GF-D8 (cell line): ENCODE measurements around the gene TUBB8.
"Not testable (repeated sequence)": the region's sequence is repeated elsewhere in the genome, so short reads cannot be mapped to it uniquely, and the experiment has no call there.

ENCODE experiments used
- DNase-seq: peaks from one replicate; lab custom pipeline; 2025; lab: John Stamatoyannopoulos, UW

The TUBB8 gene

DNA sequence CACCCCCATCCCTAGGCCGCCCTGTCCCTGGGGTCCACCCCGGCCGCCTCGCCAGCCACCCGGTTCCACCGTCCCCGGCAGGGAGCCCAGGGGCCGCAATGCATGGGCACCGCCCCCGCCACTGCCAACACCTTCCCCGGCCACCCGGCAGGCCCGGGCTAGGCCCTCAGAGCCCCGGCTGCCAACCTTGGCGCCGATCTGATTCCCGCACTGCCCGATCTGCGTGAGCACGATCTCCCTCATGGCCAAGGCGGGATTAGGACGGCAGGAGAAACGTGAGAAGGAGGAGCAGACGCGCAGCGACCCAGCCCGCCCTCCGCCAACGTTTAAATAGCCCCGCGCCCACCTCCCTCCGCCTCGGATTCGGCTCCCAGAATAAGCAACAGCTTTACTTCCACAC is at the start of gene TUBB8:
Gene TUBB8, minus strand, starts transcription at position 301 of the 400 bp plus-strand sequence. Its CDS starts 58 bp downstream, at position 243.
- no peak for DNase-seq

DNA sequence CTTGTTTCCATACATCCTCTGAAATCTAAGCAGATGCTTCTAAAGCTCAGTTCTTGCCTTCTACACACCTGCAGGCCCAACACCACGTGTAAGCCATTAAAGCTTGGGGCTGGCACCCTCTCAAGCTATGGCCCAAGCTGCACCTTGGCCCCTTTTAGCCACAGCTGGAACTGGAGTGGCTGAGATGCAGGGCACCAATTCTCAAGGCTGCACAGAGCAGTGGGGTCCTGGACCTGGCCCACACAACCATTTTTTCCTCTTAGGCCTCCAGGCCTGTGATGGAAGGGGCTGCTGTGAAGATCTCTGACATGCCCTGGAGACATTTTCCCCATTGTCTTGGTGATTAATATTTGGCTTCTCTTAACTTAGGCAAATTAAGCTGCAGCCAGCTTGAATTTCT is 47.4 kb upstream of the TUBB8 start:
- DNase-seq = no peak

DNA sequence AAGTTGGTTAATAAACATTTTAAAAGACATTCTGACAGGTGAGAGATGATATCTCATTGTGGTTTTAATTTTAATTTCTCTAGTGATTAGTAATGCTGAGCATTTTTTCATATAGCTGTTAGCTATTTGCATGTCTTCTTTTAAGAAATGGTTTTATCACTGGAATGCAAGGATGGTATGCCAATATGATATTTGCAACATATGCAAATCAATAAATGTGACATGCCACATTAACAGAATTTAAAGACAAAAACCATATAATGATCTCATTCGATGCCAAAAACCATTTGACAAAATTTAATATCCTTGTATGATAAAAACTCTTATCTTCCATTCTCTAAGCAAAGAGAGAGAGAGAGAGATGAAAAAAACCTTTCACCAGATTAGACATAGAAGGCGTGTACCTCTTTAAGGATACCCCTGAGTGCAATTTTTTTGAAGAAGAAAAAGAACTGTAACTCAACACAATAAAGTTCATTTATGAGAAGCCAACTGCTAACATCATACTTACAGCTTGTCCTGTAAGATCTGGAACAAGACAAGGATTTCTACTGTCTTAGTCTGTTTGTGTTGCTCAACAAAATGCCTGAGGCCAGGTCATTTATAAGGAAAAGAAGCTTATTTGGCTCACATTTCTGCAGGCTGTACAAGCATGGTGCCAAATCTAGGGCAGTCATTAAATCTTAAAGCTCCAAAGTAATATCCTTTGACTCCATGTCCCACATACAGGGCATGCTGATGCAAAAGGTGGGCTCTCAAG is 46.4 kb upstream of the TUBB8 start:
- no peak for DNase-seq

DNA sequence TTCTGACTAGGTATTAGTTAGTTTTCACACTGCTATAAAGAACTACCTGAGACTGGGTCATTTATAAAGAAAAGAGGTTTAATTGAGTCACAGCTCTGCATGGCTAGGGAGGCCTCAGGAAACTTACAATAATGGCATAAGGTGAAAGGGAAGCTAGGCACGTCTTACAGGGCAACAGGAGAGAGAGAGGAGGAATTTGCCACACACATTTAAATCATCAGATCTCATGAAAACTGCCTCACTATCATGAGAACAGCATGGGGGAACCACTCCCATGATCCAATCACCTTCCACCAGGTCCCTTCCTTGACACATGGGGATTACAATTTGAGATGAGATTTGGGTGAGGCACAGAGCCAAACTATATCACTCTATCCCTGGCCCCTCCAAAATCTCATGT is 45.5 kb upstream of the TUBB8 start:
- DNase-seq = no peak

DNA sequence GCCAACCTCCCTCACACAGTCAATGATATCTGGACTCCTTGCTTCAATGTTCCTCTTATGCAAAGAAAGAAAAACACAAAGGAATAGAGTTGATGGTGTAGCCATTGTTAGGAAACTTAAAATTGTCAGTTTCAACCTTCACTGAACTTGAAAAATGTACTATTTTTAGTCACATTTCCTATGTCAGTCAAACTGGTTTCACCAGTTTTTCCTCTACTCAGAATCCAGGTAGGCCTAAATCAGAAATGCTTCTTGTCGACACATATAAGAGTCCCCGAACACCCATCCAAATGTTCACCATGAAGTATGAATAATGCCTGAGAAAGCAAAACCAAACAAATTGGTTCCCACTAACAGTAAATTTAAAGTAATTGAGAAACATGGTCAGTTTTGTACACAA is 43.8 kb upstream of the TUBB8 start:
- DNase-seq = no peak

DNA sequence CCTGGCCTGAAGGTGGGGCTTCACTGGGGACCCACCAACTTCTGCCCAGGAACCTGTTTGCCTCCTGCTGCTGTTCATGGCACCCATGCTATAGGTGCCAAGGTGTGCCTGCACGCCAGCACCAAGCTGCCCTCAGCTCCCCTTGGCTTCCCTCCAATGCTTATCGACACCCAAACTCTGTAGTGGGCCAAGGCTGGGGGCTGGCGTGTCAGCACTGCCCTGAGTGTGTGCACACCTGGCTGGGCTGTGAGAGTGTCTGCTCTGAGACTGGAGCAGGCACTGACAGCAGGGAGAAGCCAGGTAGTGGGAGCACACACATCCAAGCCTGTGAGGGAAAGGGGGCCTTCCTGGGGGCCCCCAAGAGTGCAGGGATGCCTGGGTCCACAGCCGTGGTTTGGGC is 43.1 kb upstream of the TUBB8 start:
- DNase-seq = no peak

DNA sequence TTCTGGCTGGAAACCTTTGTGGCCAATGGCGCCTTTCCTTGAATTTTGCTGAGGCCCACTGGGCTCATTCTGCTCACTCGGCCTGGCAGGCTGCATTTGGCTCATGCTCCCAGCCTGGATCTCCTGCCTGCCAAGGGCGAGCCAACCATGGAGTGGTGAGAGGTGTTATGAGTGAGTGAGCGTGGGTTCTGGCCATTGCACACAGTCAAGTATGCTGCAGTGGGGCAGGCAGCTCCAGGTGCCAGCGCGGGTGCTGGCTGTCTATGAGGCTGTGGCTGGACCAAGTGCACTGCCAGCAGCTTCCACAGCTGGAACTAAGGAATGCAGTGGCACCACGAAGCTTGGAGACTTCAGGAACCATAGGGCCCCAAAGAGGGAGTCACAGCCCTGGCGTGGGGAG is 42.2 kb upstream of the TUBB8 start:
- DNase-seq = no peak

DNA sequence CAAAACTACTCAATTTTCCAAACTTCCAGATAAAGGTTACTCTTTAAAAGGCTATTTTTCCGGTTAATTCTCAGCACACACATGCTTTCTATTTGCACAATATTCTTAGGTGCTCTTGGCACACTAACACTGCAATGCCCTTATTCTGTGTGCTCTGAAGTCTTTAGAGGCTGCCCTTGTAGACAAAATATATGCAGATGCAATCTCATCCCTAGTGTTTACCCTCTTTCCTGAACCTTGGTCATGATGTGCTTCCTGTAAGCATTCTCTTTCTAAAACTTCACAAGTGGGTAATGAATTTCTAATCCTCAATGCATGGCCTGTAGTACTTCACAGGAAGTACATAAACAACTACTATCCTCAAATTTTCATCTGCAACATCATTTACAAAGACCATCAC is 41.1 kb upstream of the TUBB8 start:
- no peak for DNase-seq

DNA sequence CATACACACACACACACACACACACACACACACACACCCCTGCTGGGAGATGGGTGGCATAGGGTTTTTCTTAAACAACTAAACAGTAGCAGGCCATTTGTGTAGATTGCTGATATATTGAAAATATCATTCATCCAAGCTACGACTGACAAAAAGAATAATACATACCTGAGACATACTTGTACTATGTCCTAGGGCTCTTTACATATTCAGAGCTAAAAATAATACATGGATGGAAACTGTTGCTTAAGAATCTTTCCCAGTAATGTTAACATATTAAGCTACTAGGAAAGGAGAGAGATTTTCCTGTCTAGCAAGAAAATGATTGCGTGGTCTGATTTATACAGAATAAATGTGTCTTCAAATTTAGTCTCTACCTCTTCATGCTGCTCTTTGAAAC is 40.2 kb upstream of the TUBB8 start:
- no peak for DNase-seq

DNA sequence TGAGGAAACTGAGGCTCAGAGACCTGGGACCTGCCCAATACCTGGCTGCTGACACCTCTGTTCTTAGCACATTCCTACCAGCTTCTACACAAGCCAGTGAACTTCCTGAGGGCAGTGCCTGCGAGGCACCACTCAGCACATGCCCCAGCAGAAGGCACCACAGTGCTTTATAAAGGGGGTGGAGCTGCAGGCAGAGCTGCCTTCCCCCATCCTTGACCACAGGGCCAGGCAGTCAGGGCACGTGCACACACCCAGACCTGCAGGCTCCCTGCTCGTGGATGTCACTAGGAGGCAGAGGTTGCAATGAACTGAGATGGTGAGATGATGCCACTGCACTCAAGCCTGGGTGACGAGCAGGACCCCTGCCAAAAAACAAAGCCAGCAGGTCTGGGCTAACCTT is 39.2 kb upstream of the TUBB8 start:
- DNase-seq = peak; percentile 49

DNA sequence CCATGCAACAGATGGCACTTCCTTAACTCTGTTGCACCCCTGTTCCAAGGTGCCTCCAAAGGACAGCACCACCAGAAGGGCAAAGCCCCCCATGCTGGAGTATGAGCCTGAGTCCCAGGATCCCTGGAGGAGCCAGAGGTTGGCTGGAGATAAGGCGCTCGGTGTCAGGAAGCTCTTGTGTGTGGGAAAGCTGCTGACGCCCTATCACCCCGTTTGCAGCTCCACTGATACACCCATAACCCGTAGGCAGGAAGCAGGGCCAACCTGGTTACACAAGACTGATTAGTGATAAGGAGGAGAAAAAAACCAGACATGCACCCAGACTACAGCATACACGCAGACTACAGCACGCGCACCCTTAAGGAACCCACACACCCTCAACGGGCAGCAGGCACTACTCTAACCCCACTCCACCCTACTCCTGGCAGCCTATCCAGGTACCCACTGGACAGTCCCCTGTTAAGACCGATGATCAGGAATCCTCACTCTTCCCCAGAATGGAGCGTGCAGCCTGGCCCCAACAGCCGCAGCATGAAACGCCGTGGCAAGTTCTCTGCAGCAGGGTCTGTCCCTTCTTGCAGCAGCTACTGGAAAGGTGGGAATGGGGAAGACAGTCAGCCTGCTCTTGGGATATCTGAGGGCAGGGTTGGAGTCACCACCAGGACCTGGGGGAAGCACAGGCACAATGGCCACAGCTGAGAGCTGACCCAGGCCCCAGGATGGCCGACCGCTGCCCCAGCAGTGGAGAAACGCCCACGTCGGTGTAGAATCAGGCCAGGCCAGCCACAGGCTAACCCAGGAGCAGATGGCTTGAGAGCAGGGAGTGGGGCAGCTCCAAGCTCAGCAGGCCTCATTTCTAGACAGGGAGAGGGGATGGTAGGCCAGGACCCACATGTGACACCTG is 38.3 kb upstream of the TUBB8 start:
- DNase-seq = peak; percentile 57

DNA sequence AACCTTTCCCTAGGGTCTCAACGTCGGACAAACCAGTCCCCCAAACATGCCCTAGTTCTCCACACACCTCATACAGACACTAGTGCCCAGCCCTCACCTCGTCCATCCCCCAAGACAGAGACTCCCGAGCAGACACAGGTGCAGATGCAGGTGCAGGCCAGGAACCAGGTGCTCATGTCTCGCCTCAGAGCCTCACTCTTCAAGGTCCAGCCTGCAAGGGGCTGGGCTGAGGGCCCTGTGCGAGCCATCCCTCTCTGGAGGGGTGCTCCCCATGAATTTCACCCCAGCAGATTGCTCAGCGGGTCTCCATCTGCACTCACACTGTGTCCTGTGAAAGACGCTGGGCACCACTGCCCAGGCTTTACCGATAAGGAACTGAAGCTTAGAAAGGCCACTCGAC is 36.9 kb upstream of the TUBB8 start:
- DNase-seq = no peak

DNA sequence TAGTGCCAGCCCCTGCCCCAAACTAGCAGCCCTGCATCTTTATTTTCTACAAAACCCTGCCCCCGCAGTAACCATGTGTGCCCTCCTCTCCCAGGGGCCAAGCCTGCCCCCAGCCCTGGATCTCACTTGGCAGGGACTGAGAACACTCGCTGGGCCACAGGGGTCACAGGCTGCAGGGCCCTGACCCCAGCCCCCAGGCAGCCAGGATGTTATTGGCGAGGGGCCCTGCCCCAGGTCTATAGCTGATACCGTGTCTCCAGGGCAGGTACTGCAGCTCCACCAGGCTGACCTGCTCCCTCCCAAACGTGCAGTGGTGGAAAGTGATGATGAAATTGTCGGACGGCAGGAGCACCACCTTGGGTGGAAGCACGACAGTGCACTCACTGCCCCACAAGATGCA is 35.9 kb upstream of the TUBB8 start:
- DNase-seq = no peak

DNA sequence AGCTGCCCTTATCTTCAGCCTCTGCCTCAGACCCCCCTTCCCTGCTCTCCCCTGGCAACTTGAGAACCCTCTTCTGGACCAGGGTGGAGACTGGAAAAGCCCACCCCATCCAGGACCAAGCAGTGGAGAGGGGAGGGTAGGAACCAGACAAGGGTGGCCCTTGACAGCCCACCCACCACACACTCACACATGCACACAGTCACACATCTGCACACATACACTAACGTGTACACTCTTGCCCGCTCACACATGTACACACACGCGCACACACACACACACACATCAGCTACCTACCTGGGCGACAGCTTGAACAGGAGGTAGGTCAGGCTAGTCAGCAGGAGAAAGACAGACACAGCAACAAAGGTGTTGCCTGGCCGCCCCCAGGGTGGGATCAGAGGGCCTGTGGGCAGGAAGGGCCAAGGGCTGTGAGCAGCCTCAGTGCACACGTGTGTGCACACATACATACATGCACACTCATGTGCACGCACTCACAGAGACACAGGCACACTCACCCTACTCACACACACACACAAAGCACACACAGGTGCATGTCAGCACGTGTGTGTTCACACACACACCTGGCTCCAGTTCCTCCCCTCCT is 34.9 kb upstream of the TUBB8 start:
- no peak for DNase-seq

DNA sequence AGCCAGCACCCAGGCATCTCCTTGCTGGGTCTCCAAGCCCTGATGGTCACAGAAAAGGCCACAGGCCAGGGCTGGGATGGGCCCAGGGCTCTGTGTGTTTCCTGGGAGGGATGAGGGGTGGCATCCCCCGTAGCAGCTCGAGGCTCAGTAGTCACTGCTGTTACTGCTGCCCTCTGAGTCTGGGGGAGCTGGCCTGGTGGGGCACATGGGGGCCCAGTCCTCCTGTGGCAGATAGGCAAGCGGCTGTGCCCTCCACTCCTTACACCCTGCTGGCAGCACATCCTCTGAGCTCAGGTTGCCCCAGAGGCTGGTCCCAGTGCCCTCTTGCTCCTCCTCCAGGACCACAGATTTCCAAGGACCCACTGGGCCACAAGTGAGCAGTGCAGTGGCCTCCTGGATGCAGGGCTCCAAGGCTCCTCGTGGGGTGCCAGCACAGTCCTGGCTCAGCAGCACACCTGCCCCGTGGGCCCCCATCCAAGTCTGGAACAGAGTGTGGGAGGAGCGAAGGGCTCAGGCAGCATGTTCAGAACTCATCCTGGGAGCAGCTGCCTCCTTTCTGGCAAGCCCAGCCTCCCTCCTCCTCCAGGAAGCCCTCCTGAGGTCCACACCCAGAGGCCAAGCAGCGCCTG is 31.5 kb upstream of the TUBB8 start:
- no peak for DNase-seq

DNA sequence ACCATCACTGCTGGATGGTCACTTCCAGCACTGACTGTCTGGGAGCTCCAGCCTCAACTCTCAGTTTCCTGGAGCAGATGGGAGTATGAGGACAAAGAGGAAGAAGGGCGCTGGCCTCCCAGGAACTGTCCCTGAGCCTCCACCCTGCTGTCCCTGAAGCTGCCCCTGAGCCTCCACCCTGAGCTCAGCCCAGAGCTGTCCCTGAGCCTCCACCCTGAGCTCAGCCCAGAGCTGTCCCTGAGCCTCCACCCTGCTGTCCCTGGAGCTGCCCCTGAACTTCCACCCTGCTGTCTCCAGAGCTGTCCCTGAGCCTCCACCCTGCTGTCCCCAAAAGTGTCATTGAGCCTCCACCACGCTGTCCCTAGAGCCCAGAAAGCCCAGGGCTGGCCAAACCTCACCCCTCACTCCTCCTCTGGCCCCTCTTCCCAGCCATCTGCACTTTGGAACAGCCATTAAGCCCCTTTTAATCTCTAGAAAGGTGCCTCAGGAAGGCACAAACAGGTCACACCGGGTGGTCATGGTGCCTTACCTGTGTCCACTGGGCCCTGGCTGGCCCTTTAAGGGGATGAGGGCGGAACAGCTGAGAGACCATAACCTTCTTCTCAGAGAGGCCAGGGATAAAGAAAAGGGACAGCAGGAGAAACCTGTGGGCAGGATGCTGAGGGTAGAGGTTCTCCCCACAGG is 30.6 kb upstream of the TUBB8 start:
- DNase-seq = no peak

DNA sequence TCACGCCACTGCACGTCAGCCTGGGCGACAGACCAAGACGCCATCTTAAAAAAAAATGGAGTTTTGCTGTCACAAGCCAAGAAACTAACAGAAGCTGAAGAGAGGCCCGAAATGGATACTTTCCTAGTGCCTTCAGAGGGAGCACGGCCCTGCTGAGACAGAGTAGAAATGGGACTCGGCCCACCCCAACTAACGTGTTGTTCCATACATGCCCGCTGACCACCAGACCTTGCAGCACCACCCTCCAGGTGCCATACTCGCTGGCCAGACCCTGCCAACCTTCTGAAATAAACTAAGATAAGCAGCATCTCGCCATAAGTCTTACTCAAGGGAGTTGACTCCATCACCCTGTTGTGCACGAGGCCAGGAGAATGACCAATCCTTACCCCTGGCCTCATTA is 29.5 kb upstream of the TUBB8 start:
- DNase-seq = no peak

DNA sequence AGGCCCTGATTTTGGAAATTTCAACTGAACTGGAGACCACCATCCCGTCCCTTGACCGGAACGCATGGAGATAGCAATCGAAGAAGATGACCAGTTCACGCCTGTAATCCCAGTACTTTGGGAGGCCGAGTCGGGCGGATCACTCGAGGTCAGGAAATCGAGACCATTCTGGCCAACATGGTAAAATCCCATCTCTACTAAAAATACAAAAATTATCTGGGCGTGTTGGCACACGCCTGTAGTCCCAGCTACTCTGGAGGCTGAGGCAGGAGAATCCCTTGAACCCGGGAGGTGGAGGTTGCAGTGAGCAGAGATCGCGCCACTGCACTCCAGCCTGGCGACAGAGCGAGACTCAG is 25.1 kb upstream of the TUBB8 start:
- DNase-seq = not testable (repeated sequence)

DNA sequence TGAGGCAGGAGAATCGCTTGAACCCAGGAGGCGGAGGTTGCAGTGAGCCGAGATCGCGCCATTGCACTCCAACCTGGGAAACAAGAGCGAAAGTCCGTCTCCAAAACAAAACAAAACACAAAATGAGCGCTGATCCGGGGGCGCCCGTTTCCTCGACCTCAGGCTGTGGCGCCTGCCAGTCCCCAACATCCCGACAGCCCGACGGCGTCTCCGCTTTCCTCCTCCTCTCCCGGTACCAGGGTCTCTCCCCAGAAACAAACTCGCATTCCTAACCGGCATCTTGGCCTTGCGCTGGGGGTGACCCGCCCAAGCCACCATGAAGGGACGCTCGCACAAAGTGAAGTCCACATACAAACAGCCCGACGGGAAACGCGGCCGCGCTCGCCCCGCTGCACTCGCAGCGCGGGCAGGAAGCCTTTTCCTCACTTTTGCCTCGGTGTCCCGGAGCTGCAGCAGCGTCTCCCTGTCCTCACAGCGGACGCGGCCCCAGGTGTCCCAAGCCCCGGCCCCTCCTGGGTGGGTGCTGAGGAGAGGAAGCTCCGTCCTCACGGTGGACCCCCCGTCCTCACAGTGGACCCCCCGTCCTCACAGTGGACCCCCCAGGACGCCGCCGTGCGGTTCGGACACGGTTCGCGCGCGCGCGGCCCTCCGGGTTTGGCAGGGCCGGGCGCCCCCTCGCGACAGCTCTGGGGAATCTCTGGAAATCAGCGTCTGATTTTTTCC is 24.6 kb upstream of the TUBB8 start:
- DNase-seq = not testable (repeated sequence)

DNA sequence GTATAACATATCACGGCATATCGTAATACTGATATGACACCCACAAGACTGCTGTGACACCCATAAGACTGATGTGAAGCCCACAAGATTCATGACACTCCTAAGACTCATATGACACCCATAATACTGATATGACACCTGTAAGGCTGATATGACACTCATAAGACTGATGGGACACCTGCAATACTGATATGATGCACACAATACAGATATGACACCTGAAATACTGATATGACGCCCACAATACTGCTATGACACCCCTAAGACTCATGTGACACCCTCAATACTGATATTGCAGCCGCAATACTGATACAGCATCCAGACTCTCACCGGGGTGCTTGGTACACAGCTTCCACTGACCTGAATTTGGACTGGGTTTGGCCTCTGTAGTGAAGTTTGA is 19.1 kb upstream of the TUBB8 start:
- not testable (repeated sequence) for DNase-seq

DNA sequence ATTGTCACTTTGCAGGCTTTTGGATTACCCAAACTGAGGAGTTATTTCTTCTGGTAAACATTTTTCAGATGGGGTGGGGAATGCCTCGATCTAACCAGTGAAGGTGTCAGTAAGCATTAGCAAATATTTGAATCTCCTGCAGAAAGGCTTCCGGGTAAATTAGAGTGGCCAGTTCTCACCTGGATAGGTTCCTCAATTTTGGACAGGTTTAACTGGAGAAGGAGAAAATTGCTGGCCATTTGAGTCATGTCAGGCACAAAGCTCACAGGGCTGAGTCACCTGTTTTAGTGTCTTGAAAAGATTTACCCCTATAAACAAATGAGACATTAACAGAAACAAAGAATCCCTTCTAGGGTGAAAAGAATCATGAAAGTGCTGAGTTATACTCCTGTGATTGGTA is 830 bp upstream of the TUBB8 start:
- DNase-seq = not testable (repeated sequence)
